HG03565 (cell line): ENCODE measurements around the gene DNAH1.

Source experiments
- ATAC-seq: cut with Tn5 transposase; IDR thresholded peaks from one replicate; pipeline ENCODE4 v1.9.1; 2021; ENCODE audit warnings: mild to moderate bottlenecking, moderate library complexity; ENCODE audit not compliant: unreplicated experiment

Gene DNAH1

DNA sequence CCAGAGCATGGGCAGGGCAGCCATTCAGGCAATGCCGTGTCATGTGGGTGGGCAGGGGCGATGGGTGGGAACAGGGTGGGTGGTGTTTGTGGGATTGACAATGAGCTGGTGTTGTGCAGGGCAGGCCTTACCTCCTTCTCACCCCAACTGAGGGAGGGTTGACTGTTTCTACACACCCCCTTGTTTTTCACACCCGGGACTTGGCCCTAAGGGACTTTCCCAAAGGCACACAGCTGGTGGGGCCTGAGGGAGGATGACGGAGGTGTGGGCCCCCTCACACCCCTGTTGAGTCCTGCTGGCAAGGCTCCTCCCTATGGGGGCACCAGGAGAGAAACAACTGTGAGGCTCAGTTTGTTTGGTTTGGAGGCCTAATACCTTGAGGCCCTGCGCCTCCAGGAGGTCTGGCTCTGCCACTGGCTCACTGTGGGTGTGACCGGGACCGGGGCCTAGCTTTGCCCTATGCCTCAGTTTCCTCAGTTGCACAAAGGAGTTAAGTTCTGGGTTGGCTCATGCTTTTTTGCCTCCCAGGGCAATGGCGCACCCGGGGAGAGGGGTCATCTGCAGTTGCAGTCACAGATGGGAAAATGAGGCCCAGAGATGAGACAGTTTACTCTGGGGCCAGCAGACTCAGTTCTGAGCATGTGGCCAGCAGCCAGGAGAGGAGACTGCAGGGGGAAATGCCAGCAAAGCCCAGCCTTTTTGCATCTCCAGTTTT is 5.1 kb upstream of the DNAH1 start:
- ATAC-seq = no peak

DNA sequence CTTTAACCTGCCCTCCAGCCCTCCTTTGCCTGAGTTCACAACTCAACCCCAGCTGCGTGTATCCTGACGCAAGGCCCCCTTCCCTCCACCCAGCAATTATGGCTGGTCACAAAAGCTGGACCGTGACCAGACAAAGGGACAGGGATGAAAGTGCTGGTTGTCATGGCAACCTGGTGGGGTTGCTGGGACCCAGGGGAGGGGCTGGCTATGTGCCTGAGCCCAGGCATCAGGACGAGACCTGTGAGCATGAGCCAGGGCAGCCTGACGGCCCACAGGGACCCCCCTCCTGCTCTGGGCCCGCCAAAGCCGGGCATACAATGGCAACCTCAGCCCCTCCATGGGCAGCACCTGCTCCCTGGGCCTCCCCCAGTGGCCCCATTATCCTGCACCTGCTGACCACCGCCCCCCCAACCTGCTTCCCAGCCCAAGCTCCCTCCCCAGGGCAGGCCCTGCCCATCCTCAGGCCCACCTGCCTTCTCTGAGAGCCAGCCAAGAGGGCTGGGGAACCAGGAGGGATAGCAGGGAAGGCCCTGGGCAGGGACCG is 4.5 kb upstream of the DNAH1 start:
- ATAC-seq = no peak

DNA sequence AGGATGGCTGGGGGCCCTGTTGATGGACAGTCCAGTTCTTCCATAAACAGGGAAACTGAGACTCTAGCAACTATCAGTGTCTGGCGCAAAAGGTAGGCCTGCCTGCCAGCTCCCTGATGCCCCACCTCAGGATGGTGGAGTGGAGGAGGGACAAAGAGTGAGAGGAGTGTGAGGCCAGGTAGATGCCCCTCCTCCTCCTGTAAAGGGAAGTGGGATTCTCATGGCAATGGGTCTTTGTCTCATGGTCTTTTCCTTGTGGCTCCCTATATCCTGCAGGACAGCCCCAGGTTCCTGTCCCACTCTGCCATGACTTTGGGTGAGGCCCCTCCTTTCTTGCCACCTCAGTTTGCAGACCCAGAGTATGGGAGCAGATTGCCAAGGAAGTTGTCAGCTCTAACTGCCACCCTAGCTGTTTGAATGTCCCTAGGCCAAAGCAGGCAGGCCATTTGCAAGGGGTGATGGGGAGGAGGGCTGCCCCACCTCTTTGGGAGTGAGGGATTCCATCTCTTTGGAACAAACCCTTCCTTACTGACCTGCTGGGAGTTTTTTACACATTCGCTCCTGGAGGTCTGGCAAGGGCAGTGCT is 2.8 kb upstream of the DNAH1 start:
- ATAC-seq = peak; percentile 5

DNA sequence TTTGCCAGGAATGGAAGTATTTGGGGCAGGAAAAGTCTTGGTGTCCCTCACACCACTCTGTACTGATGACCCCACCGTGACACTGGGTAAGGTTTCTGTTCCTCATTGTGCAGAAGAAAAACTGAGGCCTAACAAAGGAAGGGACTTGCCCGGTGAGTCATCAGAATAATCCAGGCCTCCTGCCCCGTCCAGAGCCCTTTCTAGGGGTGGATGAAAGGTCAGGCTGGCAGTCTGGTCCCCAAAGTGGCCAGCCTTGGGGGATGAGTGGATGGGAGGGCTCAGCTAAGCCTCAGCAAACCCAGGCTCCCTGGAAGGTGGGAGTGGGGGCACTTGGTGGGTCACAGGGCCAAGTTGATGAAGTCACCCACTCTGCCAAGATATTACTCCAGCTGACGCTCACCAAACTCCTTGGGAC is 2.3 kb upstream of the DNAH1 start:
- ATAC-seq = peak; percentile 88

DNA sequence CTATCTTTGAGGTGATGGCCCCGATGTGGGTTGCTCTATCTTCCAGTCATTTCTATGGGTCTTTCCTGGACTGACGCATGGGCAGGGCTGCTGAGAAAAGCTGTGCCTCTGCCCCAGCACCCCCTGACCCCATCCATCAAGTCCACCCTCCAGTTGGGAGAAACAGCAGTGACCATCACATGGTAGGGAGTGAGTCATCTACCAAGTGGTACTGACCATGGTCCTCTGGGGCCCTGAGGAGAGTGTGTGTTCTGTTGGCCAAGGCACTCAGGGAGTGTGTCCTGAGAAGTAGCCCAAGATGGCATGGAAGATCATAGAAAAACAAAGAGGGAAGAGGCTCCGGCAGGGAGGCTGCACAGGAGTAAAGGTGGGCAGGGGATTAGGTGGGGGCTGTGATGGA is 1.6 kb upstream of the DNAH1 start:
- ATAC-seq = no peak

DNA sequence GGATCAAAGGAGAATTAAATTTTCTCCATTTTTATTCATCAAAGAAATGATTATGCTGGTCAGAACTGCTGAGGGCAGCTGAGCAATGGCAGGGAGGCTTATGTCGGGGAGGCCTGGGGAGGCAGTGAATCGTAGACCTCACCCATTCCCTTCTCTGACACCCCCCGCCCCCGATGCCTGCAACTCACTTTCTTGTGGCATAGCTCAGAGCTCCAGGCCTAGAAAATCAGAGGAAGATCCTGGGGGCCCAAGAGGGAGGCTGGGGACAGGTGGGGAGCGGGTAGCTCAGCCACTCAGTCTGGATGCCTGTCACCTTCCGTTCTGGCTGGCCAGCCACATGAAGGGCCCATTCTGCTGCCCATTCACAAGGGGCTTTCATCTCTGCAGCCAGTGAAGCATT is 1.1 kb upstream of the DNAH1 start:
- ATAC-seq = no peak

DNA sequence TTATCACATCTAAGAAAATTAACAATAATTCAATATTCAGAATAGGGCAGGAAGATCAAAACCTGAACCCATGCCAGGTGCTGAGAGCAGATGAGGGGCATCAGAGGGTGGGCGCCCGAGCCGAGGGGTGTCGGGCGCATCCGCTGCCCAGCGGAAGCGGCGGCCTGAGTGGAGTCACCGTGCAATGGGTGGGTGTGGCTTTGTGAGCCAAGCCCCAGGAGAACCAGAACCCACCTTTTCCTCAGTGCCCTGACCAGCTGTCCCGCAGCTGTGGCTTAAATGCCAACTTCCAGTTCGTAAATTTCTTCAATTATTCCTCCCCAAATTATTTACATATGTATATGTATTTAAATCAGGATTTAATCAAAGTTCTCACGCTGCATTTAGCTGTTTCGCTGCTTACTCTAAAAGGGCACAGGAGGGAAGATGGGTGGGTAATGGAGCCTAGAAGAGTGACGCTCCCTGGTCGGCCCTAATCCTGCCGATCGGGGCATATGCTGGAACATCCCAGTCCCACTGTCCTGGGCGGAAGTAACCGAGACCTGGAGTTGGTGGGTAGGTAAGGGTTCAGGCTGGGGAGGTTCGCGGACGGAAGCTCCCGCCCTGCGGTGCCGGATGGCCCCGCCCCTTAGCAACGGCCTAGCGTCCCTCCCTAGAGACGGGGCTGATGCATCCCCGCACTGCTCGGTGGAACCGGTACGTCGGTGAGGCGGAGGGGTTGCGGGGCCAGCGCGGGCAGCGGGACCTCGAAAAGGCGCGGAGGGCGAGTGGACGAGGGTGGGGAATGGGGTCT is 1.3 kb downstream of the DNAH1 start:
- ATAC-seq = no peak

DNA sequence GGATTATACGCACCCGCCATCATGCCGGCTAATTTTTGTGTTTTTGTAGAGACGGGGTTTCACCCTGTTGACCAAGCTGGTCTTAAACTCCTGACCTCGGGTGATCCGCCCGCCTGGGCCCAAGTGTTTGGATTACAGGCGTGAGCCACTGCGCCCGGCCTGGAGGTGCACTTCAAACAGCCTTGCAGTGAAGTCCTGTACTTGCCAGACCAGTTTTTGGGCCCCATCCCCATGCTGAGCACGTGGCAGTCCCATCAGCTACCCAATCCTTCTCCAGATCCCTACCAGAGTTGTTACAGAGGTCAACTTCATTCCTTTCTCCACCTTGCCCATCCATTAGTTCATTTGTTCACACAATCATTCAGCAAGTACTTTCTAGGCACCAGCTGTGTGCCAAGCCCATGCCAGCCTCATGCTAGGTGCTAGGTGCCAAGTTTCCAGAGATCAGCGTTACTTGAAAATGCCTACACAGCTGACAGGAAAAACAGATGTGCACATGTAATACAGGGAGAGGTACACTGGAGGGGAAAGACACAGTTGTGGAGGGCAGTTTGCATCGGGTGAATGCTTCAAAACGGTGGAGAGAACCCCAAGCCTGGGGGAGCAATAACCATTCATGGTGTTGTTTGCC is 2.2 kb downstream of the DNAH1 start:
- ATAC-seq = no peak

DNA sequence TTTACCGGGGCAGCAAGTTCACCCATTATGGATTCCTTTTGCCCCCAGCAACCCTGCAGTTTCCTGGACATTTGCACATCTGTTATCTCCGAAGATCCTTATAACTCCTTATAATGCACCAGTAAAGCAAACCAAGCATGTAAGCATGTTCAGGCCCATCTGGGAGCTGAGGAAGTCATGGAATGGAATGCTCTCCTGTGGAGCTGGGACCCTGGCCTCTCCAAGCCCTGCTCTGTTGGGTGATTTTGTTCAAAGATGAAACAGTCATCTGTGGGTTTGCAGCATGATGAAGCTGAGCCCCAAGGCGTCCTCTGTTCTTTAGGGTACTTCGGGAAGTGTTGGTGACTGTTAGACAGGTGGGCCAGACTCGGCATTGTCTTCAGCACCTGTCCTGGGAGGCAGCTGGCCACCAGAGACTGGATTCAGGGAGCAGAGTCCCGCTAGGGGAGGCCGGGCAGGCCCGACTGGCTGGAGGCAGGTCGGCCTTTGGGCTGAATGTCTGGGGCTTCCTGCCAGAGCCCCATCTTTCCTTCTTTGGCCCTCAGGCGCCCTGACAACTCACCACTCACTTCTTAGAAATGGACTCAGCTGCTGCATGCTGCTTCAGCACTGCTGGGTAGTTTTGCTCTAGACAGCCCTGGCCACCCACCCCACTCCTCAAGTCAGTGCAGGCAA is 3.9 kb downstream of the DNAH1 start:
- ATAC-seq = no peak

DNA sequence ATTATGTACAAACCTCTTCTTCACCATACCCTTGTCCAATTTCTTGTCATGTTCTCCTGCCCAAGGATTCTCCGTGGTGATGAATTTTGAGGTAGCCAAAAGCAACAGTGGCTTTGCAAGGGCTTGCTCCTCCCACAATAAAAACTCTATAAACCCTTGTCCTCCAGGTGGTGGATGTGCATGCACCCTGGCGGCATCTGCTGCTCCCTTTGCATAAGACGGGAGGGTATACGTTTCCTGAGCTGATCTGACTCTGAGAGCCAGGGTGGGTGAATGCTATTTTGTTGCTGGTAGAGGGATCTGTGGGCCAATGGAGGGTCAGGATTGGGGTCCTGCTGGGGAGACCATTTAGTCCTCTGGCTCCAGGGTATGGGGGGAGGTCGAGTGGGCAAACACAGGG is 5.4 kb downstream of the DNAH1 start:
- ATAC-seq = no peak

DNA sequence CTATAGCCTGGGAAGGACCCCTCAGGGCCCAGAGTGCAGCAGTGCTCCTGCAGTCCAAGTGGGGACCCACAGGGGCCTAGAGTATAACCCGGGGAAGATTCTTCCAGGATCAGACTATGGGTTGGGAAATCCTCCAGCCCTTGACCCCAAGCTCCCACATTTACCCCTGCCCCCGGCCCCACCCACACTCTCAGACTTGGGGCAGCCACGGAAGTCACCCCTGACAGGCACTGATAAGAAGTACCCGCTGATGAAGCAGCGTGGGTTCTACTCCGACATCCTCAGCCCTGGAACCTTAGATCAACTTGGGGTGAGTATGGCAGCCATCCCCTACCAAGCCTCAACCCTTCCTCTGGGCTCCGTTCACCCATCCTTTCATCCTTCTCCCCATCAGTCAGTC is 6.3 kb downstream of the DNAH1 start:
- no peak for ATAC-seq

DNA sequence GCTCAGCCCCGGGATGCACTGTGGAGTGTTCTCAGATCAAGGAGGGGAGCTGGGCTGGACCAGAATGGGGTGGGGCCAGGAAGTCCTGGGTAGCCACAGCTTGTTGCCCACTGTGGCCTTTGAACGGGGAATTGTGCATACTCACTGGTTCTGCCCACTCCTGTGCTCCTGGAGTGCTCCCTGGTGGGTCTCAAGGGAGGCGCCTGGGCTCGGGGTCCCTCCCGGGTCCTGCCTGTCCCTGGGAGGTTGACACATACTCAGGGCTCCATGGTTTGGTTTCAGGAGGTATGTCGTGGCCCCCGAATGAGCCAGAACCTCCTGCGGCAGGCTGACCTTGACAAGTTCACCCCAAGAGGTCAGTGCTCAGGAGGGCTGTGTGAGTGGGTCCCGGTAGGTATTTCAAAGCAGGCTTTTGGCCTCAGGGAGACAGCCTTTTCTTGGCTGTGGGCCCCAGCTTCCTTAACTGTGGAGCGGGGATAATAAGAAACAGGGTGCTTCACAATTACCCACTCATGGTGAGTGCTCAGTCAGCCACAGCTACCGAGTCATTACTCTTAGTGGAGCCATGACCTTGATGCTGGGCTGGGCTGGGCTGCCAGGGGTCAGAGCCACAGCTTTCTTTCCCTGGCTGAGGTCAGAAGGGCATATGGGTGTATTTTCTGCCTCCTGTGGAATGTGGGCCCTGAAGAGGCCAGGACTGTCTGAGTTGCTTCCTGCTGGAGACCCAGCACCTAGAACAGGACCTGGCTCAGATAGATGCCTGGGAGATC is 7.6 kb downstream of the DNAH1 start:
- no peak for ATAC-seq

DNA sequence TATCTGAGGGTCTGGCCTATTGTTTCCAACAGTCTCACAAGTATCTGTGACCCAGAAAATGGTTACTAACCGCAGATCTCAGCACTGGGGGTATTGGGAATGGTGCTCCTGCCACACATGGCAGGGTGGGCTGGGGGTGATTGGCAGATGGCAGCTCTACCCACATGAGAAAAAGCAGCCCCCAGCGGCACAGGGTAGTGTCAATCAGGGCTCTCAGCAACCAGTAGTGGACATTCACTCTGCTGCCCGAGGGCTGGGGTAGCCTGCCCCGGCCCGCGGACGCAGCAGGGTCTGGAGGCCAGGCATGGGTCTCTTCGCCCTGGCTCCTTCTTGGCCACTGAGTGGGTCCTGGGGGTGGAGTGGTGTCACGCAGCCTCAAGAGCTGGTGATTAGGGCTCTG is 8.6 kb downstream of the DNAH1 start:
- ATAC-seq = no peak

DNA sequence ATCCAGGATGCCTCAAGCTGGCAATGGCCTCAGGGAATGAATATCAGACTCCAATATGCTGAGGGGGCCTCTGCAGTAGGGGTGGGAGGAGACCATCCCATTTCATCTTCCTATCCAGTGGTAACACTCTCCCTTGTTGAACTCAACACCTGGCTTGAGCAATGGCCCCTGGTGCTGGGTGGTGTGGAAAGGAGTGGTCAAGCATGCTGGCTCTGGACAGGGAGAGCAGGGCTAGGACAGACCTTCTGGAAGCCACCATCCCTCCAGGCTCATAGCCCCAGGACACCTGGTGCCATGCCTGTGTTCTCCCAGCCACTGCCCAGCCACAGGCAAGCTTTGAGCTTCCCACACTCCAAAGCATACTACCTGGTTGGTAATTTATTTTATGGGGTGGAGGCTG is 9.6 kb downstream of the DNAH1 start:
- no peak for ATAC-seq

DNA sequence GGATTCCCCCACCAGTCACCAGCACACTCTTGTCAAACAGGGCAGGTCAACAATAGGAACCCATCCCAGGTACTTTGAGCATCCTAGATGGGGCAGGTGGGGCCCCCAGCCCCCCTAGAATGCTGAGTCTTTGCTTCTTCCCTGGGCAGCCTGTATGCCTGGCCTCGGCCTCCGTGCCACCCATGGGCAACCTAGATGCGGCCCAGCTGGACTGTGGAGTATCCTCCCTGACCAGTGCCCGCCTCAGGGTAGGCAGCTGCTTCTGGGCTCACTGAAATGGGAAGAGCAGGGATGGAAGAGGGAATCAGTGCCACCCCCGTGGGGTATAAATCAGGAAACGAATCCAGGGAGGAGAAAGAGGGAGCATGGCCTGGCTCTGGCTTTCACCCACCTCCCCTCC is 10.9 kb downstream of the DNAH1 start:
- ATAC-seq = no peak

DNA sequence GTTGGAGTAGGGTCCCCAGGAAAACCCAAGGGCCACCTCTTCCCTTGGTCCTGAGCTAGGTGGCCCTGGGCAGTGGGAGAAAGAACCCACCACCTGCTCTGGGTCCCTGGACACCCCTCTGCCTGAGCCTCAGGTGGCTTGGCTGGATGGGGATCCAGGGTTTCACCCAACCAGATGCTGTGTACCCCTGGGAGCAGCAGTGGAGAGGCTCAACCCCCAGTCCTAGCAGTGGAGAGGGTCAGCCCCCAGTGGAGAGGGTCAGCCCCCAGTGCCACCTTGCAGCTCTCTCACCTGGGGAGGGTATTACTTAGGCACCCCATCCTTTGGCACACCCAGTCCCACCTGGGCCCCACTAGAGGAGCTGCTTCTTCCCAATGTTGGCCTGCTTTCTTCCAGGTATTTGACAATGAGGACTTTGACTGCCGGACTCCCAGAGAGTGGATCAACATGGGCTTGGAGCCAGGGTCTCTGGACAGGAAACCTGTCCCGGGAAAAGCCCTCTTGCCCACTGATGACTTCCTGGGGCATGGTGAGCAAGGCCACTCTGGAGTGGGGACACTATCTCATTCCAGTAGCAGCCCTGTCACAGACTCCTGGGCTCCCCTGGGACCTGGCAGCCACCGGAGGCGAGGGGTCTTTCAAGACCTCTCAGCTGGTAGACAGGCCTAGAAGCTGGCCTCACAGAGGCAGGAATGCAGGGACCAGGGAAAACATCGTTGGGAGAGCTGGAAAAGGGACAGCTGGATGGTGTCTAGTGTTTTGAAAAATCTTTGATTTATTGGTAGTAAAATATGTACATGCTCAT is 11.6 kb downstream of the DNAH1 start:
- no peak for ATAC-seq

DNA sequence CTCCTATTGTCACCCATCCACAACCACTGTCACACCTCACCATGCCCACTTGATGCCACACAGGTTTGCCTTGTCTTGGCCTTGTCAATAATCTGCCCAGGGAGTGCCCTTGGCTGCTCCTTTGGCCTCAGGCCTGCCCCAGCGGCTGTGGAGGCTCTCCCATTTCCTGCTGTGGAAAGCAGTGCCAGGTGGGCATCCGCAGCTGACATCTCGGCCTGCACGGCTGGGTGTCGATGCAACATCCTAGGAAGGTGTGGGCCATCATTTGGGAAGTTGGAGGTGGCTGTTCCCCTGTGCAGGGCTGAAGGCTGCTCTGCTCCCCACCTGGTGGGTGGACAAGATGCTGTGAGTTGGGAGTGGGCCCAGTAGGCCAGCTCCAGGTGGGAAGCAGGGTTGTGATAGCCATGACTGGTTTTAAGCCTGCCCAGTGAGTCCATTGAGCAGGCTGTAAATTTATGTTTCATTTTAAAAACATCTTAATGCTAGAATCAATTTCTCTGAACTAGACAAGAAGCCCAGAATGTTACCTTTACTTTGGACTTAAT is 12.5 kb downstream of the DNAH1 start:
- no peak for ATAC-seq

DNA sequence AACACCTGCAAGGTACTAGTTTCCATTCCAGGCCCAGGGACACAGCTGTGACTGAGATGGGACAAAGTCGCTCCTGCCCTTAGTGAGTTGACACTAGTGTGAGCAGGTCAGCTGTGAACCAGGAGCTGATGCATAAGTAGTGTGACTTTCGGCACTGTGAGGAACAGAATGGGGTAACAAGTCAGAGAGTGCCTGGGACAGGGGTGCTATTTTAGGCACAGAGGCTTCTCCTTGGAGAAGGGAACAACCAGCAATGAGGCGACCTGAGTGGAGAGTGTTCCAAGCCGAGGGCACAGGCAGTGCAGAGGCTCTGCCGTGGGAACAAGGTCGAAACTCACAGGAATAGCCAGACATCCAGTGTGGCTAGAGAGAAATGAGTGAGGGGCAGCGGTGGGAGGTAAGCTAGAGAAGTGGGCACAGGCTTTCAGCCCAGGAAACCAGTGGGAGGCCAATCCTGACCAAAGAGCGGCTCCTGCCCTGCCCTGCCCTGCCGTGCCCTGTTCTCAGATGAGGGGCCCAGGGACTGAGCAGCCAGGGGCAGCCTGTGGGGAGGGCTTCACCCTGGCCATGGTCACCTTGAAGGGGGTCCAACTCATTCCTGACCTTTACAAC is 14.2 kb downstream of the DNAH1 start:
- no peak for ATAC-seq

DNA sequence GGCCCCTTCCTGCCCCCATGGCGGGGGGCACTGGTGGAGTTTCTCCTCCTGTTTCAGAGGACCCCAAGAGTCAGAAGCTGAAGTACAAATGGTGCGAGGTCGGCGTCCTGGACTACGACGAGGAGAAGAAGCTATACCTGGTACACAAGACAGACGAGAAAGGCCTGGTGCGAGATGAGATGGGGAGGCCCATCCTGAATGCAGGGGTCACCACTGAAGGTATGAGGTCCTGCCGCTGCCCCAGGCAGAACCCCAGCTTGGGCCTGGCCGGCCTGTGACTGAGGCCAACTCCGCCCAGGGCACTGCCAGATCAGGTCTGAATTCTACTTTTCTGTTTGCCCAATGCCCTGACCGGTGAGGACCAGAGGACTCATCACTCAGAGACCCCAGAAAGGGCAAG is 15.0 kb downstream of the DNAH1 start:
- no peak for ATAC-seq
